ENCODE data around the gene RNF38.
"Not testable (repeated sequence)": the region's sequence is repeated elsewhere in the genome, so short reads cannot be mapped to it uniquely, and the experiment has no call there.

Gene RNF38

DNA sequence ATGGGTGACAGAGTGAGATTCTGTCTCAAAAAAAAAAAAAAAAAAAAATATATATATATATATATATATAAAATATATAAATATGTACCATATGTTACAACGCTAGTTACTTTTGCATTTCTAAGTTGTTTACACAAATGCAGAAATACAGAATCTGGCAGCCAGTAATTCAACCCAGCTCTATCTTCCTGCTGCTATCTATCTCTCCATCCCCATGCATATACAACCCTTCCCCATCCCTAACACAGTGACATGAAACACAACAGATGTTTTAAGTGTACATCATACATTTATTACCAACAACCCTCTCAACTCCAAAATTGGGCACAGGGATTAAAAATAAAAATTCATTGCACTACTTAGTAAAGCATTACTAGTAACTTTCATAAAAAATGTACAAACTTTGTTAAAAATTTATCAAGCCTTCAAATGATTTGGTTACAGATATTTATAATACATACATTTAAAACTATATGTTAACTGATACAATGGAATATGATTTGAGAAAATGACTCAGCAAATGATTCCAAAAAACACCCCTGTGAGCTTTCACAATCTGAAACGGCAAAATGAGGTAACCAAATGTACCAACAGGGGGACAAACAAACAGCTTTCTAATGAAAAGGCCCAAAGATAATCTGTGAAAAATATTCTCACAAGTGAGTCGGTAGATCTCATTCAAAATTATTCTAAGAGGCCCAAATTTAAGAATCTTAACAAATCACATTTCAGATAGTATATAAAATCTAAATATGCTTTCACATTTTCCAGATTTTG lies 63.8 kb downstream of the RNF38 start:
- no peak for DNase-seq (ENCODE audit: low read depth in 2 of 2, low spot score in 1 of 2)

DNA sequence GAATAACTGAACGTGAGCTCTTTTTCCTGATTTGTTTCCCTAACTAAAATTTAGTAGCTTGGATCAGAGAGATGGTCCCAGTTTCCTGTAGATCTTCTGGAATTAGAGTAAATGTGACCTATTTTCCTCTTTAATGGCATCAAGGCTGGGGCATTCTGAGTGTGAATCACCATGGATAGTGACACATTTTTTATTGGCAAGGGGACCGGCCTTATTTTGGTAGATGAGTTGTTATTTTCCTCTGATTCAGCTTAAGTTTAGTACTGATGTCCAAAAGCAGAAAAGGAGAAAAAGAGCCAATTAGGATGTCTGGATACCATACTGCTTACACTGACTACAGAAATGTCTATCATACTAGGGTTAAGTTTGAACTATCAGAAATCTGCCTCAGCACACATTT lies 68.1 kb downstream of the RNF38 start:
- DNase-seq (ENCODE audit: low read depth in 2 of 2, low spot score in 1 of 2), result no peak

DNA sequence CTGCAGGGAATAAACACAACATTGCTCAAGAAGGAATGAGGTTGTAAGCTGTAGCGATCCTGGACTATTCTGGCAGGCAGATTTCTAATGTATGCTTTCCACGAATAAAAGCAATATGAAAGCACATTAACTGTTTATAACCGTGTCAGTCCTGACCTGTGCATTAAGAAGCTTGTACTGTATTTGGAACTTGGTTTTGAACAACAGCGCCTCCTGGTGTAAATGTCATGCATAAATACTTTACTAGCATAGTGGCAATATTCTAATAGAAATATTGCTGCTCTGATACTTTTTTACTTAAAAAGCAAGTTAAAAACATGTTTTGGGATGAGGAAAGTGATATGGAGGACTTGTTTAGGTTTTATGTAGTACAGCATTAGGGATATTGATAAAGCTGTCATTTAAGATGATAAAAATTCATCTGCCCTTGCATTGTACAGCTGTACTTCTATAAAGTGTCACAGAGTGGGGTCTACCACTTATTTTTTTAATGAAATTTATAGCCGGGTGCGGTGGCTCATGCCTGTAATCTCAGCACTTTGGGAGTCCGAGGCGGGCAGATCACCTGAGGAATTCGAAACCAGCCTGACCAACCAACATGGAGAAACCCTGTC lies 71.2 kb downstream of the RNF38 start:
- no peak for DNase-seq (ENCODE audit: low read depth in 2 of 2, low spot score in 1 of 2)

DNA sequence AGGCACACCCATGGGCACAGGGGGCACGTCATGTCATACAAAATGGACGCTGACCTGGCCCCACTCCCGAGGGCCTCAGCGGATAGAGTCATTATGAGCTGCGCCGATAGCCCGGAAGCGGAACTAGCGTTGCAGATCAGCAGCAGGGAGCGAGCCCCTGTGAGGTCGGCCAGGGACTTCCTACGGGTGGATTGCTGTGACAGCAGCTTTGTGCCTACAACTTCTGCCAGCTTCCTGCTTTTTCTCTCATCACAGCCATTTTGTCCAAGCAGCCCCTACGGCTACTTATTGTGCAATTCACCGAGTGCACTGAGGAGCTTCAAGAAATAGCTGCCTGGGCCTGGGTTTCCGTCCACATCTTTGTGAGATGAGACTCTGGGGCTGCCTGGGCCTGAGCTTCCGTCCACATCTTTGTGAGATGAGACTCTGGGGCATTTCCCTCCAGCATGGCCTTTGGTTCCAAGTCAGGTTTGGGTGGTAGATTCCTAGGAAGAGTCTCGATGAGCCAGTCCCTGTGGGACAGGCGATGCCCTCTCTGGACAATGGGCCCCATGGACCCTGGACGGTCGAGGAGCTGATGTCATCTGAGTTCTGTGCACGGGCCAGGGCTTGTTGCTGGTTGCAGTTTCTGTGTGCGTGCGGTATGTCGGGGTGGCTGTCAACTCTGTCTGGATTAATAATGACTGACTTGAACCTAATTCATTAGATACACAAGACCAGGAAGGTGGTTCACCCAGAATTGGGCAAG lies 74.8 kb downstream of the RNF38 start:
- no peak for DNase-seq (ENCODE audit: low read depth in 2 of 2, low spot score in 1 of 2)

DNA sequence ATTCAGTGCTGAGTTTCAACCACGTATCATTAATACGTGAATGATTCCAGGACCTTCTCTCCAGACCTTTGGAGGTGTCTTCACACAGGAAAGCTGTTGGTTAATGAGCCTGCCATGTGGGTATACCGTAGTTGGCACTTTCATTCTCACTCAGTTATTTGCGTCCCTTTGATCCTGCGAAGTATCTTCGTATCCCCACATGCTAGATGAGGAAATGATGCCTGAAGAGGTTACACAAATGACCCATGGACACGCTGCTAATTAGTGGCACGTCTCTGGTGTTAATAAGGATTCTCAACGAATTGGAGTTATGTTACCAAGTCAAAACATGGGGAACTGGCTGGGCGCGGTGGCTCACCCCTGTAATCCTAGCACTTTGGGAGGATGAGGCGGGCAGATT lies 76.1 kb downstream of the RNF38 start:
- no peak for DNase-seq (ENCODE audit: low read depth in 2 of 2, low spot score in 1 of 2)

DNA sequence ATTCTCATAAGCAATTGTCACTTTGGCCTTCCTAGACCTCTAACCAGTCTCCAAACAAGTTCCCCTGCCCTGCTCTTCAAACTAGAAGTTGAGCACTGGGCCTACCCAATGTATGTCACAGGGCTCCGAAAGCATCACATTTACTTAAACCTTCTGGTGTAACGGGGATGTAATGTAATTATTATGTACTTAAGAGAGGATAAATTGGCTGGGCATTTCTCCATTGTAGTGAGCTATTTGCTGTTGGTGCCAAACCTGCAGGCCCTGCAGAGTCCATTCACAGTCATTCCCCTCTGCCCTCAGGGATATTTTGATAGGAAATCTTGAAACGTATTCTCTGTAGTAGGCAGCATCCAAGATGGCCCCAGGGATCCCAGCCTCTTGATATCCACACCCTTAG lies 77.6 kb downstream of the RNF38 start:
- DNase-seq (ENCODE audit: low read depth in 2 of 2, low spot score in 1 of 2), result no peak

DNA sequence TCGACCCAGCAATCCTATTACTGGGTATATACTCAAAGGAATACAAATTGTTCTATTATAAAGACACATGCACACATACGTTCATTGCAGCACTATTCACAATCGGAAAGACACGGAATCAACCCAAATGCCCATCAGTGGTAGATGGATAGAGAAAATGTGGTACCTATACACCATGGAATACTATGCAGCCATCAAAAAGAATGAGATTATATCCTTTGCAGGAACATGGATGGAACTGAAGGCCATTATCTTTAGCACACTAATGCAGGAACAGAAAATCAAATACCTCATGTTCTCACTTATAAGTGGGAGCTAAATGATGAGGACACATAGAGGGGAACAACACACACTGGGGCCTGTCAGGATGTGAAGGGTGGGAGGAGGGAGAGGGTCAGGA lies 78.2 kb downstream of the RNF38 start:
- not testable (repeated sequence) for DNase-seq (ENCODE audit: low read depth in 2 of 2, low spot score in 1 of 2)

DNA sequence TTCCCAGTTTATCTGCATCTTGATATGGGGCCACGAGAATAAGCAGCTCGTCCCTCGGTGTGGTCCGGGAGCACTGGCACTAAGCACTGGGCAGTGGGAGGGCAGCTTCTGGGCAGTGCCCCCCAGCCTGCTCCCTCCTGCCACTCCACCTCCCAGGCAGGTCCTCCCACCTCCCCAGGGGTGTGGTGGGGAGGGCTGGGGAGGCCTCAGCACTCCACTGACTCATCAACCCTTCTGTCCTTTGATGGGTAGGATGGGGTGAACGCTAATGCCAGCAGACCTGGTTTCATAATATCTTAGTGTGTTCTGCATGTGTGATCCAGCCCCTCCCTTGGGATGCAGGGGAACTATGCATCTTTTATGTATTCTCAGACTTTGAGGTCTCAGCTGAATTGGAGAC lies 79.6 kb downstream of the RNF38 start:
- no peak for DNase-seq (ENCODE audit: low read depth in 2 of 2, low spot score in 1 of 2)

DNA sequence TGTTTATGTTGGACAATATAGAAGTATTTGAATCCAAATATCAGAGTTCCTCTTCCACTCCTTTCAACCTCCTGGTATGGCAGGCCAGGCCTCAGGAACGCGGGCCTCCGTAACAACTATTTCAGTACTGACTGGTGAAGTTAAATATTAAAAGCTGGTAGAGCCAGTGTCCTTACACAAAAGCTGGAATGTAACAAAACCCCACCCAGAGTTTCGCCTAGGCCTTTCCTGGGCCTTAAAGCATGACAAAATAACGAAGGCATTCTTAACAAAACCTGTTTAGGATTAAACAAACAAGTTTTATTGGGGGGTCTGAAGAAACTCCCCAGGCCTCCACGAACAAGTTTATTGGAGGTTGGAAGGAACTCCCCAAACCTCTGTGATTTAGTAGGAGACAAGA lies 80.3 kb downstream of the RNF38 start:
- no peak for DNase-seq (ENCODE audit: low read depth in 2 of 2, low spot score in 1 of 2)

DNA sequence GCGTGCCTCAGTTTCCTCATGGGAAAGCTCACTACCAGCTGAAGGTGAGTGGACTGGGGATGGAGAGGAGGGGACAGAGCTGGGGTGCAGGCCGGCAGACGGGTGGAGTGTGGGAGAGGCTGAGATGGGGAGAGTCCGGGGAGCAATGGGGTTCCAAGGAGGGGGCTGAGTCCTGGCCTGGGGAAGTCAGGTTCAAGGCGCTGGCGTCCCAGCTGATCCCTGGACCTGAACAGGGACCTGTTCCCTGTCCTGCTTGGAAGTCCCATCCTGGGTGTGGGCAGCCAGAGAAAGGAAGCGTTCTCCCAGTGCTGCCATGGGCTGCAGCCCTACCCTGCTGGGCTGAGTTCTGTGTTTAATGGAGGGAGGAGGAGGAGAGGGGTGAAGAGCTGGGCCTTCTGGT lies 80.9 kb downstream of the RNF38 start:
- no peak for DNase-seq (ENCODE audit: low read depth in 2 of 2, low spot score in 1 of 2)

DNA sequence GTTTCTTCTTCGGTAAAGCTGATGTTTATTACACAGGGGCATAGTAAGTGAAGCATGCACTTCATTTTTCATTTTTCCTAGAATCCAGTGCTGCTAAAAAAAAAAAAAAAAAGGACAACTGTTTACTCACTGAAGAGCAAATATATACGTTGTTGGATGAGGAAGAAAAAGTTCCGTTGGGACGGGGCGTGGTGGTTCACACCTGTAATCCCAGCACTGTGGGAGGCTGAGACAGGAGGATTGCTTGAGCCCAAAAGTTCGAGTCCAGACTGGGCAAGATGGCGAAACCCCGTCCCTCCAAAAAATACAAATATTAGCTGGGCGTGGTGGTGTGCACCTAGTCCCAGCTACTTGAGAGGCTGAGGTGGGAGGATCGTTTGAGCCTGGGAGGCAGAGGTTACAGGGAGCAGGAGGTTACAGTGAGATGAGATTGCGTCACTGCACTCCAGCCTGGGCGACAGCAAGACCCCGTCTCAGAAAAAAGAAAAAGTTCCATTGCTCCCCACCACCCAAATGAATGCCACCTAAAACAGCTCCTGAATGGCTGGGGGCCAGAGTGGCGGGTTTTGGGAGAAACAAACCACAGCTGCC lies 81.8 kb downstream of the RNF38 start:
- no peak for DNase-seq (ENCODE audit: low read depth in 2 of 2, low spot score in 1 of 2)

DNA sequence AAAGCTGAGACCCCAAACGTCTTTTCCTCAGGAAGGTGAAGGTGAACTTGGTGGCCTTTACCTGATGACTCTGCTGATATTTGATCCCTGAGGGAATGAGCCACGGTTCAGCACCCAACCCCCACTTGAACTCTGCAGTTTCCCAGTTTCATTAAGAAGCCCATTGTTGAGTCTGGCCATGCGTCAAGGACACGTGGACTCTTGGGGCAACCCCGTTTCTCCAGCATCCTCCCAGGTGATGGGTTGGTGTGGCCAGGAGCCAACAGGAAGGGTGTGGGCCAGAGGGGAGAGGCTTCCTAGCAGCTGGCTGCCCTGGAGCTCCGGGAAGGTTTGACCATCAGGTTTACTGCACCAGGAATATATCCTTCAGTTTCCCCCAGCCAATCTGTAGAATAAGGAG lies 82.3 kb downstream of the RNF38 start:
- no peak for DNase-seq (ENCODE audit: low read depth in 2 of 2, low spot score in 1 of 2)

DNA sequence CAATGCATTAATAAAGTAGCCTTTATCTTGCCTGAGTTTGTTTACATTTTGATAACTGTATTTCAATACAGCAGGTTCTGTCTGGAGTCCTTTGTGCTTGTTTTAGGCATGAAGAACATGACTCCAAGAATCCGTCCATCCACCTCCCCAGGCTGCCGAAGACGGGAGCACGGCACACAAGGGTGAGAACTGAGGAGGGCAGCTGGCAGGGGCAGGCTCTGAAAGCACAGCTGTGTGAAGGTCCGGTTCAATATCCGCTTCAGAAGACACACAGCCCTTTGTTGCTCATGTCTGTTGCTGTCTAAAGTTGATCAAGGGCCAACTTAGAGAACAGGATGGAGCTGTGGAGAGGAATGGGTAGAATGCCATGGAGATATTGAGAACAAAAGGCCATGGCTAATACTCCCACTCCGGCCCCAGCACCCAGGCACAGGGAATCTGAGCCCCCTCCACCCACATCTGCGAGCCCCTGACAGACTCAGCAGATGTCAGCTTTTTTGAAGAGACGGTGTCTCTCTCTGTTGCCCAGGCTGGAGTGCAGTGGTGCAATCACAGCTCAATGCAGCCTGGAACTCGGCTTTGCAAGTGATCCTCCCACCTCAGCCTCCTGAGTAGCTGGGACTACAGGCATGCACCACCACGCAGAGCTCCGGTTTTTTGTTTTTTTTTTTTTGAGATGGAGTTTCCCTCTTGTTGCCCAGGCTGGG lies 83.3 kb downstream of the RNF38 start:
- DNase-seq (ENCODE audit: low read depth in 2 of 2, low spot score in 1 of 2), result no peak

DNA sequence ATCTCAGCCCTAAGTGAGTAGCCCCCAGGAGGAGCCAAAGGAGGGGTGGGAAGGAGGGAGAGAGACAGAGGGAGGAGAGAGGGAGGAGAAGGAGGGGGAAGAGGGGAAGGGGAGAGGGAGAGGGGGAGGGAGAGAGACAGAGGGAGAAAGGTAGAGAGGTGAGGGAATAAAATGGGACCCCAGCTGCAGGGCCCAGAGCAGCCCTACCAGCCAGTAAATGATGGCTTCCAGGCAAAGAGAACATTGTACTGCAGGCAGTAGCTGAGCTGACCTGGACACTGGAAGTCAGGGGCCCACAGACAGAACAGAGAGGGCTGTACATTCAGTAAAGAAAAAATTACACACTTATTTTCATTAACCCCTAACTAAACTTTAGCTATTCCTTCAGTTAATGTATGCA lies 84.0 kb downstream of the RNF38 start:
- no peak for DNase-seq (ENCODE audit: low read depth in 2 of 2, low spot score in 1 of 2)

DNA sequence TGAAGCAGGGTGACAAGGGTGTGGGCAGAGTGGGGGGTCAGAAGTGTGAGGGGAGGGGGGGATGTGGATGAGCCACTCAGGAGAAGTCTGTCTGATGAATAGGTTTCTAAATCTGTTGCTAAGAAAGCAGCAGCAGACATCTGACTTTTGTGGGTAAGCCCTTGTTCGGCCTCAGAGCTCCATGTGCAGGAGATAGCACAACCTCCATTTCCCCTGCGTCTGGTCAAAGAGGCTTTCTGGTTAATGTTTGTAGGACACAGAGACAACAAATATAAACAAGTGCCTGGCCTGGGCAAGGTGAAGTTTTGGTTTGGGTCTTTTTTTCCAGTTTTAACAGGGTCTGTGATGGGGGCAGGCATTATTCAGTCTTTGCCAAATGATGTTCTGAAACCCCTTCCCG lies 84.8 kb downstream of the RNF38 start:
- DNase-seq (ENCODE audit: low read depth in 2 of 2, low spot score in 1 of 2), result no peak

DNA sequence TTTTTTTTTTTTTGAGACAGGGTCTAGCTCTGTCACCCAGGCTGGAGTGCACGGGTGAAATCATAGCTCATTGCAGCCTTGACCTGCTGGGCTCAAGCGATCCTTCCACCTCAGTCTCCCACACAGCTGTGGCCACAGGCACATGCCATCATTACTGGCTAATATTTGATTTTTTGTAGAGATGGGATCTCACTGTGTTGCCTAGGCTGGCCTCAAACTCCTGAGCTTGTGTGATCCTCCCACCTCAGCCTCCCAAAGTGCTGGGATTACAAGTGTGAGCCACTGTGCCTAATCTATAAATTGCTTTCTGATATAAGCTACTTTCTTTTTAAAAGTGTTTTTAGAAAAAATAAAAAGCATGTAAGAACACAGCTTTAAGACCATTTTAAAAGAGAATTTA lies 85.3 kb downstream of the RNF38 start:
- DNase-seq (ENCODE audit: low read depth in 2 of 2, low spot score in 1 of 2), result no peak

DNA sequence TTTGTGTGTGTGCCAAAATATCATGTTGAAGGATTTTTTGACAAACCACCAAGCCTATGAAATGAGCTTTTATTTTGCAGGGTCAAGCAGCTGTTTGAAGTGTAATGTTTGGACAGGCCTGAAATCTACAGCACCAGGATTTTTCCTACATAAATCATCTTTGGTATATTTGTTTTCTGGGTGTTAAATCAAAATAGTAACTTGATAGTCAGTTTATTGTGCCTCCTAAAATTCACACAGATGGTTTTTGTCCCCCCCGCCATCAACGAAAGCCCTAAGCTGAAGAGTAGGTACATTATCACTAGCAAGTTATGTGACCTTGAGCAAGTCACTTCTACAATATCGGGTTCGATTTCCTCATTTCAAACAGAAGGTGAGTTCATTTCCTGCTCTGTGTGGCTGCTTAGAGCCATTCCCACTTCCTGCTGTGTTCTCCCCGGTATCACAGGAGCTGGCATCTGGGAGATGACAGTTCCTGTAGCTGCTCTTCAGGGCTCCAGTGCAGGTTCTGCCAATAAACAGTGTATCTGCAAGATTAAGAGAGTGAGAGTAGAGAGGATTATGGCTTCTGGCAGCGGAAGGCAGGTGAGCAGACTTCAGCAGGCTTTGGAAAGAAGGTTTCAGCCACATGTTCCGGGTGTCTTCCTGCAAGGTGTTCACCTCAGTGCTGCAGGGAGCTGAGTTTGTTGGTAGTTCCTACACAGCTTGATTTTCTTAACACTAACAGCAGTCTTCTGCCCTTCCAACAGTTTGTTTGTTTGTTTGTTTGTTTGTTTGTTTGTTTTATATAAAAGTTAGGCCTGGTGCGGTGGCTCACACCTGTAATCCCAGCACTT lies 93.4 kb downstream of the RNF38 start:
- DNase-seq (ENCODE audit: low read depth in 2 of 2, low spot score in 1 of 2), result no peak

DNA sequence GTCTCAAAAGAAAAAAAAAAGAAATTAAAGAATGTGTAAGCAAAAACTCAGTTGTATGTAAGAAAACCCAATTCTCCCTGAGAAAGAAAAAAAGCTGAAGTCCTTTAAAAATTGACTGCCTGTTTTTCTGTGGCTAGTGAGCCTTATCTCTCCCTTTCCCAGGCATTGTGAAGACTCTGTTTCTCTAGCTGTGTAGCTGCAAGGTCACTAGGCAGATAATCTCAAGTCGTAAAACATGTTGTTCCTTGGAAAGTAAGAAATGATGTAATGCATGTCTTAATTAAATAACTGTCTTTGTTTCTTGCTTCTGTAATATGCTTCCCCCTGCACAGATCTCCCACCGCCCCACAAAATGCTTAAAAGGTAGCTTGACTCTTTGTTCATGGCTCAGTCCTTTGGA lies 95.7 kb downstream of the RNF38 start:
- DNase-seq (ENCODE audit: low read depth in 2 of 2, low spot score in 1 of 2), result not testable (repeated sequence)

DNA sequence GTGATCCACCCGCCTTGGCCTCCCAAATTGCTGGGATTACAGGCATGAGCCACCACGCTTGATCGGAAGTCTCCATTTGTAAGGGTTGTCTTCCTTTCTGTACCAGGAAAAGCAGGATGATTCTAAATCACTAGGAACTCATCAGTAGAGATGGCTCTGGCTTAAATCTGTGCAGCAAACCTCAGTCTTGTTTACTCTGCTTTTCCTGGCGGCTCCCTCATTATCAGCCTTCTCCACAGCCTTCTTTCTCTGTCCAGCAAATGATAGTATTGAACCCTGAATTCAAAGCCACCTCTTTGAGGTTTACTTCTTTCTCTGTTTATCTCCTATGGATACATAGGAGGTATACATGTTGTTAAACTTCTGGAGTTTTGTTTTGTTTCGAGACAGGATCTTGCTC lies 98.8 kb downstream of the RNF38 start:
- no peak for DNase-seq (ENCODE audit: low read depth in 2 of 2, low spot score in 1 of 2)

DNA sequence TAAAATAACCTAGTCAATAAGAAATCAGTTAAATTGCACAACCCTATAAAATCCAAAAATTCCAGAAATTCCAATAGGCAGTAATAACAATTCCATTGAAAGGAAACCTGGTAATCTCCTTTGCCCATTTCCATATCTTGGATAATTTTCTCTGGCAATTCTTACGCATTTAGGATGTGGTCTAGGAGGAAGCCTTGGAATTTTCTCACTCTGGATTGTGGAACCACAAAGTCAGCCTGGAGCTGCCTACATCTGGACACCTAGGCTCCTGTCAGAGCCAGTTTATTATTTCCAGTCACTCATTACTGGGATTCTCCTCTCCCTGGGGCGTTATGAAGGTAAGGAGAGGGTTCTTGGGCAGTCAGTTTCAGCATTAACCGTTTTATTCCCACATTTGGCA lies 101.5 kb downstream of the RNF38 start:
- no peak for DNase-seq (ENCODE audit: low read depth in 2 of 2, low spot score in 1 of 2)

DNA sequence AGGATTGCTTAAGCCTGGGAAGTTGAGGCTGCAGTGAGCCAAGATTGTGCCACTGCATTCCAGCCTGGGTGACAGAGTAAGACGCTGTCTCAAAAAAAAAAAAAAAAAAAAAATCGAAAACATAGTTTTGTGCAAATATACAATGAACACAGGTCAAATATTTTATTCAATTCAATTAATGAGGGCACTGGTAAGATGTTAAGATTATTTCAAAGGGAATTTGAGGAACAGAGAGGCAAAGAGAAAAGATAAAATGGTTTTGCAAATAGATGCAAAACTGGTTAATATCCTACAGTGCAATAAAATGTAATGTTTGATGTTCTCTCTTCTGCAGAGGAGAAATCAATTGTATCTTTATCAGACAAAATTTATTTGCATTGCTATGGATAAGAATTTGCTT lies 102.3 kb downstream of the RNF38 start:
- no peak for DNase-seq (ENCODE audit: low read depth in 2 of 2, low spot score in 1 of 2)

All from stimulated activated CD8-positive, alpha-beta memory T cell treated with anti-CD3 and anti-CD28 coated beads, Interleukin-4, amount 100 ng/mL, for 1 hour (primary cell).